Measurements from ENCODE around the gene HAO2. TPM values are rescaled to one million over a fixed set of nuclear protein-coding genes. Genes with fewer than 3 reads are reported as not detected.
"Not testable (repeated sequence)": the region's sequence is repeated elsewhere in the genome, so short reads cannot be mapped to it uniquely, and the experiment has no call there.

Gene HAO2
- total and polyA plus RNA-seq, 5 donors from 2014 or later: not detected

DNA sequence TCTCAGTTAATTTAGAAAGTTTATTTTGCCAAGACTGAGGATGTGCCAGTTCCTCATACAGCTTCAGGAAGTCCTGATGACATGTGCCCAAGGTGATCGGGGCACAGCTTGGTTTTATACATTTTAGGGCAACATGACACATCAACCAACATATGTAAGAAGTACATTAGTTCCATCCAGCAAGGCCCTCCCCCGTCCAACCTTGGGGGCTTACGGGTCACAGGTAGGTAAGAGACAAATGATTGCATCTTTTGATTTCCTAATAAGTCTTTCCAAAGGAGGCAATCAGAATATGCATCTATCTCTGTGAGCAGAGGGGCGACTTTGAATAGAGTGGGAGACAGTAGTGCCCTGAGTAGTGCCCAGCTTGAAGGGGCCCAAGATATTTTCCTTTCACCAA lies 19.6 kb upstream of the HAO2 start:
- H3K27ac ChIP-seq (ENCODE audit: insufficient read depth, low read length, poor library complexity, severe bottlenecking): no peak overlapping the region
- H3K4me3 Mint-ChIP-seq: no peak overlapping the region
- no peak for DNase-seq
- peaks cover 4% of the 10 kb centered on the region for H3K27me3 Mint-ChIP-seq
- H3K4me3 ChIP-seq (ENCODE audit: low read depth, low read length): no peak overlapping the region
- no peaks in the 10 kb centered on the region for H3K36me3 Mint-ChIP-seq
- H3K27me3 ChIP-seq (ENCODE audit: control insufficient read depth, insufficient read depth, low read length): no peaks in the 10 kb centered on the region
- H3K27ac Mint-ChIP-seq: no peak overlapping the region
- H3K36me3 ChIP-seq (ENCODE audit: control insufficient read depth, insufficient read depth, low read length): no peaks in the 10 kb centered on the region
- H3K9me3 Mint-ChIP-seq: peaks cover 0 to 9% (median 0%) of the 10 kb centered on the region in 7 donors
- no peaks in the 10 kb centered on the region for H3K4me1 Mint-ChIP-seq
- ATAC-seq (ENCODE audit: low read depth in 2 of 2): no peak
- no peaks in the 10 kb centered on the region for H3K9me3 ChIP-seq (ENCODE audit: control insufficient read depth in 2 of 2, low read length in 2 of 2)
- H3K4me1 ChIP-seq (ENCODE audit: control insufficient read depth, insufficient read depth, low read length, poor library complexity, severe bottlenecking): no peaks in the 10 kb centered on the region

DNA sequence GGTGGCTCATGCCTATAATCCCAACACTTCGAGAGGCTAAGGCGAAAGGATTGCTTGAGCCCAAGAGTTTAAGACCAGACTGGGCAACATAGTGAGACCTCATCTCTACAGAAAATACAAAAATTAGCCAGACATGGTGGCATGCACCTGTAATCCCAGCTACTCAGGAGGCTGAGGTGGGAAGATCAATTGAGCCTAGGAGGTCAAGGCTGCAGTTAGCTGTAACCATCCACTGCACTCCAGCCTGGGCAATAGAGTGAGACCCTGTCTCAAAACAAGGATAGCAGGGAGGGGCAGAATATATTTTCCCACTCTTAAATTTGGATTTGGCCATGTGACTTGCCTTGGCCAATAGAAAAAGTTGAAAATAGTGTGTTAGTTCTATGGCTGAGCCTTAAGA lies 17.7 kb upstream of the HAO2 start:
- H3K4me1 Mint-ChIP-seq; H3K27ac Mint-ChIP-seq; H3K4me1 ChIP-seq (ENCODE audit: control insufficient read depth, insufficient read depth, low read length, poor library complexity, severe bottlenecking); H3K27ac ChIP-seq (ENCODE audit: insufficient read depth, low read length, poor library complexity, severe bottlenecking); H3K27me3 Mint-ChIP-seq; DNase-seq; ATAC-seq (ENCODE audit: low read depth in 2 of 2); H3K36me3 ChIP-seq (ENCODE audit: control insufficient read depth, insufficient read depth, low read length); H3K9me3 ChIP-seq (ENCODE audit: control insufficient read depth in 2 of 2, low read length in 2 of 2); H3K4me3 ChIP-seq (ENCODE audit: low read depth, low read length); H3K27me3 ChIP-seq (ENCODE audit: control insufficient read depth, insufficient read depth, low read length); H3K4me3 Mint-ChIP-seq; H3K36me3 Mint-ChIP-seq; H3K9me3 Mint-ChIP-seq: not testable (repeated sequence)

DNA sequence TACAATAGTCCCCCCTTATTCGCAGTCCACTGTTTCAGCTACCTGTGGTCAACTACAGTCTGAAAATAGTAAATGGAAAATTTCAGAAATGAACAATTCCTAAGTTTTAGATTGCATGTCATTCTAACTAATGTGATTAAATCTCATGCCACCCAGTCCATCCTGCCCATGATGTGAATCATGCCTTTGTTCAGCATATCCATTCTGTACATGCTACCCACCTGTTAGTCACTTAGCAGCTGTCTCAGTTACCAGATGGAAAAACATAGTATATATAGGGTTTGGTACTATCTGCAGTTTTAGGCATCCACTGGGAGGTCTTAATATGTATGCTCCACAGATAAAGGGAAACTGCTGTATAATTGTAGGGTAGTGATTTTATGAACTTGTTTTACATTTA lies 16.6 kb upstream of the HAO2 start:
- no peak for ATAC-seq (ENCODE audit: low read depth in 2 of 2)
- no peak for DNase-seq
- Mint-ChIP-seq H3K36me3 (no peaks in the 10 kb centered on the region), H3K4me3 (no peak overlapping the region), H3K27ac (no peak overlapping the region), H3K9me3 (peaks cover 0 to 9% (median 0%) of the 10 kb centered on the region in 7 donors), H3K27me3 (peaks cover 4% of the 10 kb centered on the region), H3K4me1 (no peaks in the 10 kb centered on the region)
- Histone ChIP-seq H3K9me3 (ENCODE audit: control insufficient read depth in 2 of 2, low read length in 2 of 2) (no peaks in the 10 kb centered on the region), H3K36me3 (ENCODE audit: control insufficient read depth, insufficient read depth, low read length) (no peaks in the 10 kb centered on the region), H3K4me3 (ENCODE audit: low read depth, low read length) (no peak overlapping the region), H3K27ac (ENCODE audit: insufficient read depth, low read length, poor library complexity, severe bottlenecking) (no peak overlapping the region), H3K4me1 (ENCODE audit: control insufficient read depth, insufficient read depth, low read length, poor library complexity, severe bottlenecking) (no peaks in the 10 kb centered on the region), H3K27me3 (ENCODE audit: control insufficient read depth, insufficient read depth, low read length) (no peaks in the 10 kb centered on the region)

DNA sequence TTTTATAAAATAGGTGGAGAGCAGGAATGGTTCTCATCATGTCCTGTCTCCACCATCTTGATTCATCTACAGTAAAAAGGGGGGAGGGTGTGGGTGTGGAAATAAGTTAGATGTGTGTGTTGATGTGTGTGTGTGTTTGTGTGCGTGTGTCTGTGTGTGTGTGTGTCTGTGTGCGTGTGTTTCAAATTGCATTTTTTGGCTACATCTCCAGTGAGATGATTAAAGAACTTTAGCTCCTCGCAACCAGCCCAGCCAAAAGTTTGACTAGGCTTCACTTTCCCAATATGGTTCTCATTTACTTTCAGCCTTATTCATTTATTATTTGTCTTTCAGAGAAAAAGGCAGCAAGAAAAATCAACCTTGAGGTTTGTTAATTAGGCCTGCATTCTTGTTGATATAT lies 14.7 kb upstream of the HAO2 start:
- Histone ChIP-seq H3K4me1 (ENCODE audit: control insufficient read depth, insufficient read depth, low read length, poor library complexity, severe bottlenecking) (no peaks in the 10 kb centered on the region), H3K27me3 (ENCODE audit: control insufficient read depth, insufficient read depth, low read length) (no peaks in the 10 kb centered on the region), H3K4me3 (ENCODE audit: low read depth, low read length) (no peak overlapping the region), H3K9me3 (ENCODE audit: control insufficient read depth in 2 of 2, low read length in 2 of 2) (no peaks in the 10 kb centered on the region), H3K36me3 (ENCODE audit: control insufficient read depth, insufficient read depth, low read length) (no peaks in the 10 kb centered on the region), H3K27ac (ENCODE audit: insufficient read depth, low read length, poor library complexity, severe bottlenecking) (no peak overlapping the region)
- DNase-seq (no peak), ATAC-seq (ENCODE audit: low read depth in 2 of 2) (no peak)
- Mint-ChIP-seq H3K36me3 (no peaks in the 10 kb centered on the region), H3K4me3 (no peak overlapping the region), H3K4me1 (no peaks in the 10 kb centered on the region), H3K27me3 (peaks cover 4% of the 10 kb centered on the region), H3K27ac (no peak overlapping the region), H3K9me3 (peaks cover 0 to 9% (median 0%) of the 10 kb centered on the region in 7 donors)

DNA sequence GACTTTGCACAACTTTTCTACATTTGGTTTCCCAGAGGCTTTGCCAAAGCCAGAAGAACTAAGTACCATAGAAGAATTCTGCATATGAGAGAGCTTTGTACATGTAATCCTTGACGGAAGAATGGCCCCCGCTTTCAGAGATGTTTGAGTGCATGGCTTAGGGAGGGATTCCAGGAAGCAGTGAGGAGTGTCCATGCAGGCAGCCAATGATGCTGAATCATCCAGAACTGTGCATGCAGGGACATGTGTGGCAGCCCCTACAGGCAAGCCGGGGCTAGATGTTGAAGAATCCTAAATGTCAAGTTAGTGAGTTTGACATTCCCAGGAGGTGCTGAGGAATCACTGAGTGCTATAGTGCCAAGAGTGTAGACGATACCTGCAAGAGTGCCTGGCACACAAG lies 9.9 kb upstream of the HAO2 start:
- ATAC-seq (ENCODE audit: low read depth in 2 of 2) (no peak), DNase-seq (no peak)
- H3K27me3 Mint-ChIP-seq: peaks cover 5% of the 10 kb centered on the region
- Histone ChIP-seq H3K27me3 (ENCODE audit: control insufficient read depth, insufficient read depth, low read length) (no peaks in the 10 kb centered on the region), H3K4me3 (ENCODE audit: low read depth, low read length) (no peak overlapping the region), H3K9me3 (ENCODE audit: control insufficient read depth in 2 of 2, low read length in 2 of 2) (no peaks in the 10 kb centered on the region), H3K4me1 (ENCODE audit: control insufficient read depth, insufficient read depth, low read length, poor library complexity, severe bottlenecking) (no peaks in the 10 kb centered on the region), H3K36me3 (ENCODE audit: control insufficient read depth, insufficient read depth, low read length) (no peaks in the 10 kb centered on the region), H3K27ac (ENCODE audit: insufficient read depth, low read length, poor library complexity, severe bottlenecking) (no peak overlapping the region)
- no peak overlapping the region for H3K4me3 Mint-ChIP-seq
- H3K36me3 Mint-ChIP-seq: no peaks in the 10 kb centered on the region
- no peaks in the 10 kb centered on the region for H3K4me1 Mint-ChIP-seq
- H3K27ac Mint-ChIP-seq: no peak overlapping the region
- peaks cover 0 to 5% (median 0%) of the 10 kb centered on the region in 7 donors for H3K9me3 Mint-ChIP-seq

DNA sequence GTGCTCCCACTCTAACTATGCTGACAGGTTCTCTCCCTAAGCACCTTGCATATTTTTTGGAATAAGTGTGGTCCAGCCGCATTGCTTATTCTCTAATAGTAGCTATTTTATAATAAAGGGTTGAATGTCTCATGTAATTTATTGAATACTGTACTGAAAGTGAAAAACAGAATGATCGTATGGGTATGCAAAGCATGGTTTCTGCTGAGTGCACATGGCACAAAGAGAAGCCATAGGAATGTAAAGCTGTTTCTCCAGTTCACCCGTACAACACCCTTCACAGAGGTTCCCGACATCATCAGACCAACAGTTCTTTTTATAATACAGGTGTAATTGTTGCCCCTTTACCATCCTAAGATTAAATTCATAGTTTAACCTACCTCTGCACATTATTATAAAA lies 8.9 kb upstream of the HAO2 start:
- Mint-ChIP-seq H3K4me3 (no peak overlapping the region), H3K9me3 (peaks cover 0 to 5% (median 0%) of the 10 kb centered on the region in 7 donors), H3K36me3 (no peaks in the 10 kb centered on the region), H3K4me1 (no peaks in the 10 kb centered on the region), H3K27me3 (peaks cover 5% of the 10 kb centered on the region), H3K27ac (no peak overlapping the region)
- Histone ChIP-seq H3K27ac (ENCODE audit: insufficient read depth, low read length, poor library complexity, severe bottlenecking) (no peak overlapping the region), H3K27me3 (ENCODE audit: control insufficient read depth, insufficient read depth, low read length) (no peaks in the 10 kb centered on the region), H3K36me3 (ENCODE audit: control insufficient read depth, insufficient read depth, low read length) (no peaks in the 10 kb centered on the region), H3K9me3 (ENCODE audit: control insufficient read depth in 2 of 2, low read length in 2 of 2) (no peaks in the 10 kb centered on the region), H3K4me3 (ENCODE audit: low read depth, low read length) (no peak overlapping the region), H3K4me1 (ENCODE audit: control insufficient read depth, insufficient read depth, low read length, poor library complexity, severe bottlenecking) (no peaks in the 10 kb centered on the region)
- no peak for ATAC-seq (ENCODE audit: low read depth in 2 of 2)
- DNase-seq: no peak

DNA sequence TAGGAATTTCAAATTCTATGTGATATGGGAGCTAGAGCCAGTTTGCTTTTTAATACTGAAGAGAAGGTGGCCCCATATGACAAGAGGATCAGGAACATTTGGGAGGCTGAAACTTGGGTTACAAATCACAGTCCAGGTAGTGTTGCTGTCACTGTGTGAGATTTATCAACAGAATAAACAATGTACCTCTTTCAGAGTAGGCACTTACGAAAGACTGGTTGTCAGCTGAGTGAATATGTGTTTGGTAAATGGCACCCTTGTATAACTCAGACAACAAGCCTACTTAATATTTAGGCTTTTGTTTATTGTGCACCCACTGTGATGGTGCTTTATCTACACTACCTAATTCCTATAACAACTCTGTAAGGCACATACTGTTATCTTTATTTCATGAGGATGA lies 7.4 kb upstream of the HAO2 start:
- no peak overlapping the region for H3K4me3 Mint-ChIP-seq
- no peaks in the 10 kb centered on the region for H3K36me3 ChIP-seq (ENCODE audit: control insufficient read depth, insufficient read depth, low read length)
- no peaks in the 10 kb centered on the region for H3K9me3 ChIP-seq (ENCODE audit: control insufficient read depth in 2 of 2, low read length in 2 of 2)
- H3K27ac Mint-ChIP-seq: no peak overlapping the region
- no peak overlapping the region for H3K4me3 ChIP-seq (ENCODE audit: low read depth, low read length)
- peaks cover 10% of the 10 kb centered on the region for H3K27me3 Mint-ChIP-seq
- no peaks in the 10 kb centered on the region for H3K27me3 ChIP-seq (ENCODE audit: control insufficient read depth, insufficient read depth, low read length)
- H3K4me1 Mint-ChIP-seq: no peaks in the 10 kb centered on the region
- H3K27ac ChIP-seq (ENCODE audit: insufficient read depth, low read length, poor library complexity, severe bottlenecking): no peak overlapping the region
- DNase-seq (no peak), ATAC-seq (ENCODE audit: low read depth in 2 of 2) (no peak)
- H3K4me1 ChIP-seq (ENCODE audit: control insufficient read depth, insufficient read depth, low read length, poor library complexity, severe bottlenecking): no peaks in the 10 kb centered on the region
- no peaks in the 10 kb centered on the region for H3K36me3 Mint-ChIP-seq
- H3K9me3 Mint-ChIP-seq: peaks cover 0 to 4% (median 0%) of the 10 kb centered on the region in 7 donors

DNA sequence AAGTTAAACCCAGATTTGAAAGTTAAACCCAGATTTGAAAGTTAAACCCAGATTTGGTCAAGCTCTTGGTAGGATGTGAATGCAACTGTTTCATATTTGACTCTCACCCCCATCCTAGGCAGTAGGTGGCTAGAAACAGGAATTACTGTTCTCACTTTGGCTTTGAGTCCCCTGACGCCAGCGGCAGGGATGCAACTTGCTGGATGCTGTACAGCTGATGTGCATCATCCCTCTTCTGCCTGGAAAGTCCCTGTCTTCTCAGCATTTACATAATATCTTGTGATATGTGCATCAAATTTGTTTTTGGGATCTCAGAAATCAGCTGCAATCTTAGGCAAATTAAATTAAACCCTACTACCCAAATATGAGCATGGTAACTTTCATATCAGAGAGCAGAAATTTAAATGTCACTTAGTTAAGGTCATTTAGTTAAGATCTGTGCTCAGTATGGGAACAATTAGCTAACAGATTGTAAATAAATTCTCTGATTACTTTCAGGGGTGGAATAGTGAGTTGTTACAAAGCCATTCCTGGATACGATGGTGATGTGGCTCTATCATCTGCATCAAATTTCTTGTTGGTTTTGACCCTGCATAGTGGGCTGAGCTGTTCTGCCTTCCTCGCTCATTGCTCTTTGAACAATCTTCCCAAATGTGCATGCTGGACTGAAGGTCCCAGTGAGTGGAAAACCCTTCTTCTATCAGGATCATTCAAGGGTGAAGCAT lies 6.8 kb upstream of the HAO2 start:
- Mint-ChIP-seq H3K4me1 (no peaks in the 10 kb centered on the region), H3K27ac (no peak overlapping the region), H3K9me3 (peaks cover 0 to 1% (median 0%) of the 10 kb centered on the region in 7 donors), H3K27me3 (peaks cover 12% of the 10 kb centered on the region), H3K36me3 (no peaks in the 10 kb centered on the region), H3K4me3 (no peak overlapping the region)
- Histone ChIP-seq H3K27me3 (ENCODE audit: control insufficient read depth, insufficient read depth, low read length) (no peaks in the 10 kb centered on the region), H3K27ac (ENCODE audit: insufficient read depth, low read length, poor library complexity, severe bottlenecking) (no peak overlapping the region), H3K4me1 (ENCODE audit: control insufficient read depth, insufficient read depth, low read length, poor library complexity, severe bottlenecking) (no peaks in the 10 kb centered on the region), H3K9me3 (ENCODE audit: control insufficient read depth in 2 of 2, low read length in 2 of 2) (no peaks in the 10 kb centered on the region), H3K36me3 (ENCODE audit: control insufficient read depth, insufficient read depth, low read length) (no peaks in the 10 kb centered on the region), H3K4me3 (ENCODE audit: low read depth, low read length) (no peak overlapping the region)
- ATAC-seq (ENCODE audit: low read depth in 2 of 2) (no peak), DNase-seq (no peak)
